Uterus (tissue), 4 donors: ENCODE measurements around the gene DMAC2. TPM values are rescaled to one million over a fixed set of nuclear protein-coding genes. Genes with fewer than 3 reads are reported as not detected.

Experiments
- DNase-seq, 2 donors: peaks; one replicate each; pipeline ENCODE4 v3.0.0-alpha.2; 2019 to 2020
- H3K27ac ChIP-seq, 2 donors: fragments of 200-600 bp; sonication (generic); 1 replicate in 1 of 2; 2 replicates in 1 of 2; pipeline ENCODE4 v1.5.1; 2016 to 2018
- H3K27me3 ChIP-seq, 2 donors: fragments of 200-600 bp; sonication (generic); one replicate each; pipeline ENCODE4 v1.5.1; 2018 to 2019; ENCODE audit warnings: control low read depth in 1 of 2
- H3K36me3 ChIP-seq, 2 donors: fragments of 200-600 bp; sonication (generic); one replicate each; pipeline ENCODE4 v1.5.1; 2019; ENCODE audit warnings: control low read depth in 1 of 2
- H3K4me1 ChIP-seq, 2 donors: fragments of 200-600 bp; sonication (generic); one replicate each; pipeline ENCODE4 v1.5.1; 2018 to 2019; ENCODE audit warnings: control low read depth in 1 of 2
- H3K4me3 ChIP-seq, 2 donors: fragments of 200-600 bp; sonication (generic); 1 replicate in 1 of 2; 2 replicates in 1 of 2; pipeline ENCODE4 v1.5.1; 2018 to 2019; ENCODE audit warnings: mild to moderate bottlenecking in 1 of 2
- H3K9me3 ChIP-seq, 2 donors: fragments of 200-600 bp; sonication (generic); one replicate each; pipeline ENCODE4 v1.5.1; 2019; ENCODE audit warnings: control low read depth in 1 of 2
- POLR2A ChIP-seq, 2 donors: fragments of 450-650 bp; IDR thresholded peaks; one replicate each; pipeline ENCODE4 v1.6.1; 2016; ENCODE audit warnings: antibody characterized with exemption in 2 of 2, mild to moderate bottlenecking in 1 of 2, moderate library complexity in 1 of 2
- intact Hi-C: fragments of 100-400 bp; cut with DNase I; formaldehyde crosslinking; loops from one replicate; pipeline ENCODE4 v1.15.1; 2023; ENCODE audit warnings: low total_unique reads
- total RNA-seq, 4 donors: library from RNA; depleted of rRNA in 3 of 4; stranded (reverse); fragments of >200 nt in 3 of 4; gene quantifications; one replicate each; pipeline versions ENCODE4 v1.1.0 to v1.2.4, GENCODE V29; 2014 to 2023
- TF ChIP-seq, protein P1 (sequence below), 4 experiments: fragments of 200-600 bp in 2 of 4; fragments of 450-650 bp in 2 of 4; sonication (generic) in 2 of 4; IDR thresholded peaks; one replicate each; pipeline ENCODE4 v1.5.1; 2016 to 2019; ENCODE audit warnings: antibody characterized with exemption in 4 of 4, mild to moderate bottlenecking in 2 of 4, moderate library complexity in 1 of 4
- donor health status: DM: yes; HTN: yes; CAD: no.

The DMAC2 gene
- total RNA-seq, 4 donors from 2014 or later = 25.8 to 89.4 (median 32.9) TPM

GRCh38 chr19:41457241-41457640 is 17.5 kb upstream of the DMAC2 start:
- H3K9me3 ChIP-seq = no peaks in the 10 kb centered on the region
- TF ChIP-seq POLR2A (IDR thresholded peaks at IDR 0.05) = no peak
- TF ChIP-seq, protein P1, sequence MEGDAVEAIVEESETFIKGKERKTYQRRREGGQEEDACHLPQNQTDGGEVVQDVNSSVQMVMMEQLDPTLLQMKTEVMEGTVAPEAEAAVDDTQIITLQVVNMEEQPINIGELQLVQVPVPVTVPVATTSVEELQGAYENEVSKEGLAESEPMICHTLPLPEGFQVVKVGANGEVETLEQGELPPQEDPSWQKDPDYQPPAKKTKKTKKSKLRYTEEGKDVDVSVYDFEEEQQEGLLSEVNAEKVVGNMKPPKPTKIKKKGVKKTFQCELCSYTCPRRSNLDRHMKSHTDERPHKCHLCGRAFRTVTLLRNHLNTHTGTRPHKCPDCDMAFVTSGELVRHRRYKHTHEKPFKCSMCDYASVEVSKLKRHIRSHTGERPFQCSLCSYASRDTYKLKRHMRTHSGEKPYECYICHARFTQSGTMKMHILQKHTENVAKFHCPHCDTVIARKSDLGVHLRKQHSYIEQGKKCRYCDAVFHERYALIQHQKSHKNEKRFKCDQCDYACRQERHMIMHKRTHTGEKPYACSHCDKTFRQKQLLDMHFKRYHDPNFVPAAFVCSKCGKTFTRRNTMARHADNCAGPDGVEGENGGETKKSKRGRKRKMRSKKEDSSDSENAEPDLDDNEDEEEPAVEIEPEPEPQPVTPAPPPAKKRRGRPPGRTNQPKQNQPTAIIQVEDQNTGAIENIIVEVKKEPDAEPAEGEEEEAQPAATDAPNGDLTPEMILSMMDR (IDR thresholded peaks at IDR 0.05) = no peak
- H3K27me3 ChIP-seq = peaks cover 0 to 6% of the 10 kb centered on the region in 2 donors
- H3K4me1 ChIP-seq = no peaks in the 10 kb centered on the region
- H3K27ac ChIP-seq = peak overlapping the region in 1 of 2 donors; percentile 73
- H3K36me3 ChIP-seq = no peaks in the 10 kb centered on the region
- intact Hi-C loops = no loop called here
- H3K4me3 ChIP-seq = no peak overlapping the region
- DNase-seq = no peak

DNA sequence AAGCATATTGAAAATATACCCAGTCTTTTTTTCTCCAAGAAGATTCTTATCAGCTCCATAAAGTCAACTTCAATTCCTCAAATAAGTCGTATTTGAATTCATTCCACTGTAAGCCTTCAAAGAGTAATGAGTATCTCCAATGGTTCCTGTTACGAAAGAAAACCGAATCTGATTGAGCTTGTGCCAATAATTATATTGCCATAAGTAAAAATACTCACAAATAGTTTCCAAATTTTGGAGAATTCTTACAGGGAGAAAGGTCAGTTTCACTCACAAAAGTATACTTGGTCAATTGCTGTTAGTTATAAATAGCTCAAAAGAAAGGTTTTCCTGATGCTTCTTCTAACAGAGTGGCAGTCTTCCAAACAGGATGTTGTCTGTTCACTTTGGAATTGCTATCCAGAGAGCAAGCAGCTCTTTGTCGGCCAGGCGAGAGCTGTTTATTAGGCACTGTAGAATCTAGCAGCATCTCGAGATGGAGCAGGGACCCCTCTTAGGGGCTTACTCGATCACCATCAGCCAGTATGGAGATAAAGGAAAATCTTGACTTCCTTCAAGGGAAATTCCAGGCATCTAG is 16.7 kb upstream of the DMAC2 start:
- Histone ChIP-seq H3K27me3 (peaks cover 0 to 6% of the 10 kb centered on the region in 2 donors), H3K36me3 (no peaks in the 10 kb centered on the region), H3K27ac (peak overlapping the region; percentile 73 to 77), H3K4me1 (no peaks in the 10 kb centered on the region), H3K4me3 (no peak overlapping the region), H3K9me3 (no peaks in the 10 kb centered on the region)
- intact Hi-C loops = no loop called here
- DNase-seq = peak in 1 of 2 donors; percentile 44
- TF ChIP-seq POLR2A (IDR thresholded peaks at IDR 0.05) = peak in 1 of 2 donors; percentile 15
- TF ChIP-seq, protein P1 (IDR thresholded peaks at IDR 0.05) = no peak

- Histone ChIP-seq H3K27me3 (peaks cover 0 to 3% of the 10 kb centered on the region in 2 donors), H3K36me3 (no peaks in the 10 kb centered on the region), H3K4me1 (no peaks in the 10 kb centered on the region), H3K9me3 (no peaks in the 10 kb centered on the region), H3K27ac (peak overlapping the region; percentile 73 to 77), H3K4me3 (no peak overlapping the region)
- DNase-seq = no peak
- intact Hi-C loops = no loop called here
- TF ChIP-seq, protein P1 (IDR thresholded peaks at IDR 0.05) = no peak
- no peak for TF ChIP-seq POLR2A (IDR thresholded peaks at IDR 0.05)
These were observed 16.2 kb upstream of the DMAC2 start for GRCh38 chr19:41455936-41456335.

DNA sequence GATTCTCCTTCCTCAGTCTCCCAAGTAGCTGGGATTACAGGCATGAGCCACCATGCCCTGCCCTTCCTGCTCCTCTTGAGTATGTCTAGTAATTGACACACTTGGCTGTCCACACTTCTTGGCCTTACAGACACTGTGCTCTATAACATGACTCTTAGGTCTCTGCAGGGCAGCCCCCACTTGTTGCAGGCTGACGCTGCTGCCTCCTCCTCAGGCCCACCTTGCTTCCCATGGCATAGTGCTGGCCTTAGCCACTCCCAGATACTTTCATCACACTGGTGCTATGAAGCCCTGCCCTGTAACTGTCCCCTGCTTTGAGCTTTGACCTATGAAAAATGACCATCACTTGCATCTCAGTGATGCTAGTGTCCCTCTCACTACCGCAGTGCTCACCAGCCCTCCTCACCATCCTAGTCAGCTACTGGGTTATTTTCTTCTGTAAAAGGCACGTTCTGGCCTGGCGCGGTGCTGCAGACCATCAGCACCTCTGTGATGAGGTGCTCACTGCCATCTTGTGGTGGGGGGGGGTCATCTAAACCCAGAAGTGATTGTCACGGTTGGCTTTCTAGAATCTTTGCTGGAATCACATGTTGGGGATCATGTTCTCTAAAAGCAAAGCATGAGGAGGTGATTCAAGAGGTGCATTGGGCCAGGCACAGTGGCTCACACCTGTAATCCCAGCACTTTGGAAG is 13.0 kb upstream of the DMAC2 start:
- Histone ChIP-seq H3K4me1 (no peaks in the 10 kb centered on the region), H3K9me3 (no peaks in the 10 kb centered on the region), H3K27me3 (no peaks in the 10 kb centered on the region), H3K4me3 (no peak overlapping the region), H3K36me3 (no peaks in the 10 kb centered on the region), H3K27ac (no peak overlapping the region)
- TF ChIP-seq POLR2A (IDR thresholded peaks at IDR 0.05) = no peak
- TF ChIP-seq, protein P1 (IDR thresholded peaks at IDR 0.05) = no peak
- intact Hi-C loops = no loop called here
- no peak for DNase-seq

DNA sequence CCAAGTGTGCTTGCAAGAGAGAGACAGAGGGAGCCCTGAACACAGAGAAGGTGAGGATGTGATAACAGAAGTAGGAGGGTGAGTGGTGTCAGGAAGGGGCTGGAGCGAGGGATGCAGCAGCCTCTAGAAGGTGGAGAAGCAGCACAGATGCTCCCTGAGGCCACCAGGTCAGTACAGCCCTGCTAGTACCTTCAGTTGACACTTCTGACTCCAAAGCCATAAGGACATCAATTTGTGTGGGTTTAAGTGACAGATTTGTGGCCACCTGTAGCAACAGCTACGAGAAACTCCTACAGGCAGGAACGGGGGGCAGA is 10.1 kb upstream of the DMAC2 start:
- H3K4me1 ChIP-seq = no peaks in the 10 kb centered on the region
- H3K27me3 ChIP-seq = no peaks in the 10 kb centered on the region
- no peak overlapping the region for H3K4me3 ChIP-seq
- no peak for TF ChIP-seq POLR2A (IDR thresholded peaks at IDR 0.05)
- TF ChIP-seq, protein P1 (IDR thresholded peaks at IDR 0.05) = no peak
- H3K36me3 ChIP-seq = no peaks in the 10 kb centered on the region
- H3K9me3 ChIP-seq = no peaks in the 10 kb centered on the region
- no peak for DNase-seq
- no peak overlapping the region for H3K27ac ChIP-seq
- intact Hi-C loops = no loop called here
